H1 (cell line): ENCODE measurements around the gene KLK7. TPM values are rescaled to one million over a fixed set of nuclear protein-coding genes. Genes with fewer than 3 reads are reported as not detected.

Source experiments
- ASH2L ChIP-seq: fragments of 200-600, 300-600 bp; sonication (generic); IDR thresholded peaks from one replicate; pipeline ENCODE4 v1.7.1; 2017; ENCODE audit warnings: low read length
- BACH1 ChIP-seq: IDR thresholded peaks from 2 replicates; pipeline ENCODE4 v1.6.1; 2012; ENCODE audit warnings: low read length, improper control_type of control experiment
- BRCA1 ChIP-seq: IDR thresholded peaks from 2 replicates; pipeline ENCODE4 v1.6.1; 2012; ENCODE audit warnings: low read depth, low read length, improper control_type of control experiment
- GABPA ChIP-seq: IDR thresholded peaks from 2 replicates; pipeline ENCODE4 v1.6.1; 2011; ENCODE audit warnings: mild to moderate bottlenecking, low read length, moderate library complexity, borderline replicate concordance; ENCODE audit not compliant: insufficient read depth
- HDAC2 ChIP-seq, 2 experiments: fragments of 300-600 bp in 1 of 2; sonication (generic) in 1 of 2; IDR thresholded peaks; 2 replicates each; pipeline ENCODE4 v1.6.1; 2011 to 2012; ENCODE audit warnings: low read depth in 2 of 2, low read length in 2 of 2, mild to moderate bottlenecking in 2 of 2, moderate library complexity in 2 of 2, borderline replicate concordance in 1 of 2, inconsistent platforms in 1 of 2
- HDAC6 ChIP-seq: IDR thresholded peaks from one replicate; pipeline ENCODE4 v1.7.1; 2012; ENCODE audit warnings: low read depth, mild to moderate bottlenecking, inconsistent platforms, low read length, moderate library complexity
- POLR2AphosphoS5 ChIP-seq: IDR thresholded peaks from 2 replicates; pipeline ENCODE4 v1.6.1; 2011; ENCODE audit warnings: low read depth, low read length
- RAD21 ChIP-seq, 2 experiments: IDR thresholded peaks in 1 of 2; conservative IDR thresholded peaks in 1 of 2; 2 replicates each; pipeline ENCODE4 v1.6.1; 2011; ENCODE audit warnings: low read depth in 2 of 2, low read length in 2 of 2, improper control_type of control experiment in 1 of 2, inconsistent platforms in 1 of 2, mild to moderate bottlenecking in 1 of 2, moderate library complexity in 1 of 2
- SP1 ChIP-seq: IDR thresholded peaks from 2 replicates; pipeline ENCODE4 v1.6.1; 2011; ENCODE audit warnings: low read depth, low read length
- polyA plus RNA-seq, 7 experiments: library from polyadenylated mRNA; depleted of rRNA in 3 of 7; stranded (reverse) in 5 of 7; unstranded in 2 of 7; fragments of >200 nt in 5 of 7; fragments of 200-250 nt in 2 of 7; gene quantifications; 1 replicate in 5 of 7; 2 replicates in 1 of 7; 4 replicates in 1 of 7; pipeline versions ENCODE4 v1.2.1 to v1.2.3, GENCODE V29; 2011 to 2013; ENCODE audit warnings: missing spikeins in 2 of 7, mixed read lengths in 2 of 7
- total RNA-seq: library from RNA; stranded (reverse); fragmentation: NEBNext Ultra II Directional; extraction: Animal tissue kit (Norgen Biotek cat#: 25700); gene quantifications from 2 replicates; pipeline ENCODE4 v1.2.1, GENCODE V29; 2021

The KLK7 gene
- total and polyA plus RNA-seq, 2 of the 8 experiments (the other 6 are each of a cell fraction or from before 2014, with no cell fraction given) = 0.73 to 1.4 TPM

GRCh38 chr19:51025809-51026553 is 42.3 kb upstream of the KLK7 start (continued):
- no peak for TF ChIP-seq HDAC2 (IDR thresholded peaks at IDR 0.05; ENCODE audit: borderline replicate concordance in 1 of 2, low read depth in 2 of 2, low read length in 2 of 2)
- no peak for TF ChIP-seq GABPA
- no peak for TF ChIP-seq RAD21 (IDR thresholded peaks at IDR 0.05 in 1 of 2, conservative IDR thresholded peaks at IDR 0.05 in 1 of 2; ENCODE audit: low read depth in 2 of 2, low read length in 2 of 2)
- TF ChIP-seq POLR2AphosphoS5 = no peak
- TF ChIP-seq SP1 = no peak
- no peak for TF ChIP-seq HDAC6
- no peak for TF ChIP-seq BACH1
- no peak for TF ChIP-seq ASH2L
- no peak for TF ChIP-seq BRCA1
